Gastroesophageal sphincter (tissue), 3 donors: ENCODE measurements around the gene UGT1A10.

Source experiments
- POLR2A ChIP-seq, 2 donors: fragments of 450-650 bp; IDR thresholded peaks; one replicate each; pipeline ENCODE4 v1.6.1; 2017; ENCODE audit warnings: antibody characterized with exemption in 2 of 2, mild to moderate bottlenecking in 2 of 2, moderate library complexity in 1 of 2
- POLR2AphosphoS5 ChIP-seq: sonication (generic); formaldehyde crosslinking; IDR thresholded peaks from one replicate; pipeline ENCODE4 v1.6.1; 2017; ENCODE audit warnings: antibody characterized with exemption
- TF ChIP-seq, protein P1 (sequence below), 4 experiments: fragments of 200-600 bp in 2 of 4; fragments of 450-650 bp in 2 of 4; sonication (generic) in 1 of 4; IDR thresholded peaks; one replicate each; pipeline ENCODE4 v1.5.1; 2017 to 2019; ENCODE audit warnings: antibody characterized with exemption in 4 of 4, mild to moderate bottlenecking in 2 of 4, moderate library complexity in 2 of 4

- TF ChIP-seq, protein P1, sequence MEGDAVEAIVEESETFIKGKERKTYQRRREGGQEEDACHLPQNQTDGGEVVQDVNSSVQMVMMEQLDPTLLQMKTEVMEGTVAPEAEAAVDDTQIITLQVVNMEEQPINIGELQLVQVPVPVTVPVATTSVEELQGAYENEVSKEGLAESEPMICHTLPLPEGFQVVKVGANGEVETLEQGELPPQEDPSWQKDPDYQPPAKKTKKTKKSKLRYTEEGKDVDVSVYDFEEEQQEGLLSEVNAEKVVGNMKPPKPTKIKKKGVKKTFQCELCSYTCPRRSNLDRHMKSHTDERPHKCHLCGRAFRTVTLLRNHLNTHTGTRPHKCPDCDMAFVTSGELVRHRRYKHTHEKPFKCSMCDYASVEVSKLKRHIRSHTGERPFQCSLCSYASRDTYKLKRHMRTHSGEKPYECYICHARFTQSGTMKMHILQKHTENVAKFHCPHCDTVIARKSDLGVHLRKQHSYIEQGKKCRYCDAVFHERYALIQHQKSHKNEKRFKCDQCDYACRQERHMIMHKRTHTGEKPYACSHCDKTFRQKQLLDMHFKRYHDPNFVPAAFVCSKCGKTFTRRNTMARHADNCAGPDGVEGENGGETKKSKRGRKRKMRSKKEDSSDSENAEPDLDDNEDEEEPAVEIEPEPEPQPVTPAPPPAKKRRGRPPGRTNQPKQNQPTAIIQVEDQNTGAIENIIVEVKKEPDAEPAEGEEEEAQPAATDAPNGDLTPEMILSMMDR (IDR thresholded peaks at IDR 0.05) = no peak
- TF ChIP-seq POLR2AphosphoS5 (no peak), POLR2A (IDR thresholded peaks at IDR 0.05) (no peak)
These were observed 47.8 kb upstream of the UGT1A10 start for GRCh38 chr2:233588400-233588799.
